Stimulated activated CD4-positive, alpha-beta T cell treated with anti-CD3 and anti-CD28 coated beads, Interleukin-15, amount 100 ng/mL, for 1 hour (primary cell): ENCODE measurements around the gene ELF2.
"Not testable (repeated sequence)": the region's sequence is repeated elsewhere in the genome, so short reads cannot be mapped to it uniquely, and the experiment has no call there.

ENCODE experiments used
- DNase-seq, 2 donors: peaks; one replicate each; pipeline ENCODE4 v3.0.0-alpha.2; 2020; ENCODE audit warnings: low read depth in 1 of 2, low spot score in 1 of 2

ELF2 gene

DNA sequence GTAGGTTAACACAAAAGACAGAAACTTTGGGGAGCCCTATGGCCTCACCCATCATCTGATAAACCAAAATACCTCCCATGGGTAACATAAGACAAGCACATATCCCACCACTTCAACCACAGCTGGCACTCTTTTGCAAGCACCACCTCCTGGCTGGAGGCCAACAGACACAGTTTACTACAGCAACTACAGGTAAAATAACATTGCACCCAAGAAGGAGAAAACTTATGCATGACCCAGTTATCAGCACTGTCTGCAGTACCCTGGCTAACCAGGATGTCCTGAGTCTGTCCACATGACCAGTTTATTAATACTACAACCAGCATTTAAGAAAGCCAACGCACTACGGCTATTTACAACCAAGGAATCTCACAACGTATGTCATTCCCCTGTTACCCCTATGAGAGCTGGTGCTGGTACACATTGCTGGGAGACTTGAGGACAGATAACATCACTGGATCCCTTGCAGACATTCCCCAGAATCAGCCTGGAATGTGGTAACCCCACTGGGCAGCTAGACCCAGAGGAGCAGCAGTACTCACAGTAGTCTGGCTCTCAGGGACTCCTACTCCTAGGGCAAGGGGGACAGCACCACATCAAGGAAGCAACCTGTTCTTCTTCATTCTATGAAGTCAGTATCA is 32.0 kb downstream of the ELF2 start:
- DNase-seq: no peak

DNA sequence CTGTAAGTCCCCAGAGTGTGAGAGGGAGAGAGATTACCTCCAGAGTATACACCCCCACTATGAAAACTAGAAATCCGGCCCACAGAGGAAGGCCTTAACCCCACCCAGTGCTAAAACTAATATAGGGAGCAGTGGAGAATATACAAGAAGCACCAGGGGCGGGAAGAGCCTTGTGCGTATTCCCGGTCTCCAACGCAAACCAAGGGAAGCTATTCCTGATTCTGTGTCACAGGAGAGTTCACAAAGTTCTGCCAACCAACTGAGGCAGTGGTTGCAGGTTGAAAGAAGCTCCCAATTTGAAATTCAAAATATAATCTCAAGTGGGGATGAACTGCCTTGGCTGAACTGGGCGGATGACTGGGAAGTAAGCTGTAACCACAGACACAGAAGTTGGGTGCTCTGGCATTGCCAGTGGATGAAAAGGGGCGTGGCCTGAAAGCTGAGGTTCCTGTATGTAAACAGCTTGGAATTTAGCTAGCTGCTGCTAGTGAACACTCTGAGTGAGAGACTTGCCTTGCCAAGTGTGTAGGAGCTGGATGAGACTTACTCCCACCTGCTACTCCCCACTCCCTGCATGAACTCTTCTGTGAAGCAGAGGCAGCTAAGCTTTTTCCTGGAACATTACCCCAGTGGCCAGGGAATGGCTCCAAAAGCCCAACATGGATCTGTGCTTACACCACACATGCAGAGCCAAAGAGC is 32.7 kb downstream of the ELF2 start:
- no peak for DNase-seq

DNA sequence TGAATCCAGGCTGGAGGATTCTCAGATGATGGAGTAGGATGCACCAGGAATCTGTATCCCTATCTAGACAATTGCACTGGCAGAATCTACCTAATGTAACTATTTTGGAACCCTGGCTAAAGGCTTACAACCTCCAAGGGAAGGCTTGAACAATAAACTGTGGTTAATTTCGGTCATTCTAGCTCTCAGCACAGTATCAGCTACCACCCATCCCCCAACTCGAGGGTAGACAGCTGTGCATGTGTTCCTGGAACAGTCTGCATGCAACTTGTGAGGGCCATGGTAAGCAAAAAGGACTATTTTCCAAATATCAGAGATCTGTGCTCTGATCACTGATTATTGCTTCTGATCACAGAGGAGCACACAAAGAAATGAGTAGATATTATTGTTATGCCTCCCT is 34.0 kb downstream of the ELF2 start:
- DNase-seq: no peak

DNA sequence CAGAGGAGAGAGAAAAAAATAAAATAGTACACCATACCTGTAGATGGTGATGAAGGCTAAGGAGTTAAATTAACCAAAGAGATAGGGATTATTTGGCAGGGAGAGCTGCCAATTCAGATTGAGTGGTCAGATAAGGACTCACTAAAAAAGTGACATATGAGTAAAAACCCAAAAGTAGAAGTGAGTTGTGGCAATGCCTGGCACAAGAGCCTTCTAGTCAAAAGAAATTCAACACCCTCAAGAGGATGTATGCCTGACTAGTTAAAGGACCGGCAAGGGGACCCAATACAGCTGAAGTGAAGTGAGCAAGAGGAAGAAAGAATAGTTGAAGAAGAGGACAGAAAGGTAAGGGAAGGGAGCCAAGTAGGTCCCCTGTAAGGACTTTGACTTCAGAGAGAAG is 34.9 kb downstream of the ELF2 start:
- DNase-seq: no peak

DNA sequence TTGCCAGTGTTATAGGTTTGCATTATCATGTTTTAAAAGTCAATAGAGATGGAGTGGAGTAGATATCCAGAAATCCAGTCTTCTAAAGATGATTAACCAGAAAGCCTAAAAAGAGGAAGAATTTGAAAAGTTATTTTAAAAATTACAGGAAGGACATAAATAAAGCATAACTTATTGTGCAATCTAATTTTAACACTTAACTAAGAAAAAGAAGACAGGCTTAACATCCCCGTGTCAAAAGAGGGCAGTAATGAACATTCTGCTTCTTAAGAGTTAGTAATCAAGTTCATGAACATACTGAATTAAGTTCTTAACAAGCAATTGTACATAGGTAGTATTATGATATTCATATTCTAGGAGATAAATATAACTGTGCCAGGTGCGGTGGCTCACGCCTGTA is 39.3 kb downstream of the ELF2 start:
- DNase-seq: no peak

DNA sequence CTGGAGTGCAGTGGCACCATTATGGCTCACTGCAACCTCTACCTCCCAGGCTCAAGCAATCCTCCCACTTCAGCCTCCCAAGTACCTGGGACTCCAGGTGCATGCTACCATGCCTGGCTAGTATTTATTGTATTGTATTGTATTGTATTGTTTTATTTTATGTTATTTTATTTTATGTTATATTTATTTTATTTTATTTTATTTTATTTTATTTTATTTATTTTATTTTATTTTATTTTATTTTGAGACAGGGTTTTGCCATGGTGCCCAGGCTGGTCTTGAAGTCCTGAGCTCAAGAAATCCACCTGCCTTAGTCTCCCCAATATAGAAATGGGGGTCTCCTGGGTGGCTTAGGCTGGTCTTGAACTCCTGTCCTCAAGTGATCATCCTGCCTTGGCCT is 42.6 kb downstream of the ELF2 start:
- DNase-seq: no peak

DNA sequence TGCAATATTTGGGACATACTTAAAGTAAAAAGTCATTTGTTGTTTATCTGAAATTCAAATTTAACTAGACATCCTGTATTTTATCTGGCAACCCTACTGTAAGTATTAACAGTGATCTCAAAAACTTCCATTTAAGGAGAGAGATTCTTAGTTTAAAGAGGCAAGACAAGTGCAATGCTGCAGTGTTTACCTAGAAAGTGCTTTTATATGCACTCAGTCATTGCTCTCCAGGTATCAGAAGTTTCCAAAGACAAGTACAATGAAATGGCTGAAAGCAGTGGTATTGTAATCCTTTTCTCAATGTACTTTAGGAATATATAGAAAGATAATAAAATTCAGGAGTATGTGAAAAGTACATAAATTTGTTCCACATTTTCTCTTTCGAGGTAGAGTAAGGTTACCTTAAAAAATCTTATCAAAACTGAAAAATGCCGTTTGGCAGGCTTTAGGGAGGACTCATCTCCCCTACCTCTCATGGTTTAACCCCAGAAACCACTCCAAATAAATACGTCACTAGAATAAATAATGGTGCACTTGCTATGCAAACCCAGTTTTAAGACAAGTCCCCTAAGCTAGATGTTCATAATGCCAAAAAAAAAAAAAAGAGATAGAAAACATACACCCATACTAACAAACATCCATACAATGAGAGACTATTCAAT is 45.7 kb downstream of the ELF2 start:
- DNase-seq: no peak

DNA sequence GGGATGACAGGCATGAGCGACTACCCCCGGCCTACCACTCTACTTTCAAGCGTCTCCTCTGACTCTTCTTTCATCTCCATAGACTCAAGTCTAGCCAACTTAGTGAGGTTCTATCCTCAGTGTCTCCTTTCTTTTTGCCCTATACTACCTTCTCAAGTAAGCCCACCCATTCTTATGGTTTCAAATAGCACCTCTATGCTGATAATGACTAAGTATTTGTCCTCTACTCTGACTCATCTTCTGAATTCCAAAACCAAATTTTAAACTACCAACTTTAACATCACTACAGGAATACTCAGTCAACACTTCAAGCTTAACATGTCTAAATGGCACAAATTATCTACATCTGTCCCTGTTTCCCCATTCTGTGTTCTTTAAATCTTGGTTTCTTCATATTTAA is 47.8 kb downstream of the ELF2 start:
- no peak for DNase-seq

DNA sequence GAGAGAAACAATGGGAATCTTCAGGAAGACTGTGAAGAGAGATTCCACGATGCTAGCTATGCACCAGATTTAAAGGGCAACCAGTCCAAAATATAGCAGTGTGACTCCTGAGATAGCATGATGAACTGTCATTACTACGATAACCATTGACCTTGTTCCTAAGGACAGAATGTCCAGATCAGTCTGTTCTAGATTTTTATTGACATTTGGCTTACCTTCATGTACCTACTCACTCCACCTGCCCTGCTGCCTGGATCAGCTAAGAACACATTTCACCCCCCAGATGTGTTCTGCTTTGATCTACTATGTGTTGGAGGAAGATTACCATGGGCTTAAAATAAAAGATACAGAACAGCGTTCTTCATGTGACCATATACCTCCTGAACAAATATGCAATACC is 50.1 kb downstream of the ELF2 start:
- no peak for DNase-seq

DNA sequence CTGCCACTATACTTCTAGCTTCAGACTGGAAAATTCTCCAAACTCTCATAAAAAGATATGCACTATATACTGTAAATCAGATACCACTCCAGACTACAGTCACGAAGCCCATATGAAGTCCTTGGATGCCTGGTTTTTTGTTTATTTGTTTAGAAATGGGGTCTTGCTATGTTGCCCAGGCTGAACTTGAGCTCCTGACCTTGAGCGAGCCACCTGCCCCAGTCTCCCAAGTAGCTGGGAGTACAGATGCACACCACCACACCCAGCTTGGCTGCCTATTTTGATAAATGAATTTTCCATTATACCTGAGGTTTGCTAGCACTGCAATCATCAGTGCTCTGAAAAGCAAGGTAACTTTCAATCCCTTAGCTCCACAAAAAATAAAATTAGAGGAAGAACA is 53.1 kb downstream of the ELF2 start:
- DNase-seq: no peak

DNA sequence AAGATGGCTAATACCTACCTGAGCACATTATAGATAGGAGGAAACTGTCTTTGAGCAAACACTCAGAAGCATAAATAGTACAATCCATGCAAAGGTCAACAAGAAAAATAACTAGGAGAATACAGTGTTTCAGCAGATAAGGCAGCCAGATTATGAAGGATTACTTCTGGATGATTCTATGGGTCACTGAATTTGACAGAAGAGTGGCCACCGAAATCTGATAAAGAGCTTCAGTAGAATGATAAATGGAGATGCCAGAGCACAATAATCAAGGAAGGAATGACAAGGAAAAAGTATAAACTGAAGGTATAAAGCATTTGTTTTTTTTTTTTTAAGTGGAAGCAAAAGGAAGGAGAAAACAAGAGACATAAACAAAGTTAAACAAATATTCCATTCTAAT is 58.7 kb downstream of the ELF2 start:
- DNase-seq: no peak

DNA sequence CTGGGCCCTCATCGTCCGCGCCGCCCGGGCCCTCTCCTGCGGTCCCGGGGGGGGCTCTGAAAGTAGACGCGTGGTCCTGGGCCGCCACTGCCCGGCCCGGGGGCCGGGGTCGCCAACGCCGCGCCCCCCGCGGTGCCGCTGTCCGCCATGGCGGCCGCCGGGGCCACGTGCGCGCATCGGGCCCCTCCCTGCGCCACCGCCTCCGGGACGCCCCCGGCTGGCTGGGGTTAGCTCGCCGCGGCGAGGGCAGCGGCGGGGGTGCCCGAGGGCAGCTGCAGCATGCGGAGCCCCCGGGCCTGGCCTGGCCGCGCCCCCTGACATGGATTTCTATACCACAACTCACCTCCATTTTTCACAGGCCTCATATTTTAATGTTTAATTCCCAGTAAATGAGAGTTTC is 61.8 kb downstream of the ELF2 start:
- DNase-seq: no peak

DNA sequence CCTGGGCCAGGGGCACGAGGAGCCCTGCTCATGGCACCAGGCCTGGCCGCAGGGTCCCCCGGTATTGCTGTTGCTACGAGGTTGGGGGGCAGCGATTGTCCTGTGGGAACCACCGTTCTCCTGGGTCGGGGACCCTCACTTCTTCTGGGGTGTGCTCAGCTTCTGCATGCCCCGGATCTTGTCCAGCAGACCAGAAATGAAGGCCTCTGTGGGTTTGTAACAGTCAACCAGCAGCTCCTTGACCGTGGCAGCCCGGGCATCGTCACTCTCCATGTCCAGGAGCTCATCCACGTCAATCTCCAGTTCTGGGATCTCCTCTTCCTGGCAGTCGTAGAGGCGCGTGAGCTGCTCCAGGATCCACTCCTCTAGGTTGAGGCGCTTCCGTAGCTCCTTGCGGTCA is 62.2 kb downstream of the ELF2 start:
- not testable (repeated sequence) for DNase-seq

DNA sequence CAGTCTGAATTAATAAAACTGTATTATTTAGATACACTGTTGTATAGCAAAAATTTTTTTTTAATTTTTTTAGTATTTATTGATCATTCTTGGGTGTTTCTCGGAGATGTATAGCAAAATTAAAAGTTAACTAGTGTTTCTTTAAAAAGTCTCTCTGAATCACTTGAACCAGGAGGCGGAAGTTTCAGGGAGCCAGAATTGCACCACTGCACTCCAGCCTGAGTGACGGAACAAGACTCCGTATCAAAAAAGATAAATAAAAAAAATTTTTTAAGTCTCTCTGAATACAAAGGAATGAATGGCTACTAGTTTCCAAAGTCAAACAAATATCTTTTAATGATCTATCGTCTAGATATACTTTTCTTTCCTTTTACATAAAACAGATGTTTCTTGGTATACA is 64.4 kb downstream of the ELF2 start:
- DNase-seq: no peak

DNA sequence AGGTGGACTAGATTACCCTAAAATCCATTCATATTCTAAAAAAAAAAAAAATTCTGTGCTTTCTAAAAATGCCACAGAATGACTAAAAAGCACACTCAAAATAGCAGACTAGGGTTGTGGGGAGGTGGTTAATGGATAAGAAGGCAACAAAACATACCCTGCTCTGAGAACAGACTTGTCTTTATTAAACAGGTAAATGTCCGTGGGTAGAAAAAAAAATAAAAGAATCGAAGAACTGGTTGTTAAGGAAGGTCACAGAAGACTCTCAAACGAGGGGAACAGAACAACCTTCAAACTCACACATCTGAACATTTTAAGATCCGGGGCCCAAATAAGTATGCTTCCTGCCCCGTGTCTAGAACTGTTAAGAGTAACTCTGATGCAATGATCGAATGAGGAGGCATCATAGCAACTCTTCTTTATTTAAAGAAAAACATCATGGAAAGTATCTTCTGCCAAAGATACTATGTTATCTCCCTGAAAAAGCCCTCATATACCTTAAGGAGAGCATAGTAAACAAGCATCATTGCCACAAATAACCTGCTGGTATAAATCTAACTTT is 68.4 kb downstream of the ELF2 start:
- no peak for DNase-seq

DNA sequence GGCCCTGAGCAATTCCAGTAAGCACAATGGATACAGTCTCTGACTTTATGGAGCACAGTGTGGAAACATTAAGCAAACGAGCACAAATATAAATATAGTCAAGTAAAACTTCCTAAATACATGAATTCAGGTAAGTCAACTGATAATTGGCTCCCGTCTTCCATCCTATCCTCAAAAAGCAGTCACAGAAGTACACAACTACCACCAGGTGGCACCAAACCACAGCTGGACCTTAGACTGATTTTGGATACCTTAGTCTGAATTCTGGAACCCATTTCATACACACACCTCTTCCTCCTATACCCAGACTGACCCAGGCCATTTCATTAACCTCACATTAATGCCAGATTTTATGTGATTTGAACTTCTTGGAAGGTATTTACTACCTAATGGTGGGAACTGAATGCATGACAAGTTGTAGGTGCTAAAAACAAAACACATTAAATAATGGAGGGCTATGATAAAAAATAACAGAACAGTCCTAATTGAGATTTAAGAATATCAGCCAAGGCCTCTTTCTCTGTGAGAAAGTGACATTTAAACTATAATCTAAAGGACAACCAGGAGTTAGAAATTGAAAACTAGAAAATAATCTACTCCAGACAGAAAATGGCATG is 77.5 kb downstream of the ELF2 start:
- peak; percentile 38 to 56 for DNase-seq

DNA sequence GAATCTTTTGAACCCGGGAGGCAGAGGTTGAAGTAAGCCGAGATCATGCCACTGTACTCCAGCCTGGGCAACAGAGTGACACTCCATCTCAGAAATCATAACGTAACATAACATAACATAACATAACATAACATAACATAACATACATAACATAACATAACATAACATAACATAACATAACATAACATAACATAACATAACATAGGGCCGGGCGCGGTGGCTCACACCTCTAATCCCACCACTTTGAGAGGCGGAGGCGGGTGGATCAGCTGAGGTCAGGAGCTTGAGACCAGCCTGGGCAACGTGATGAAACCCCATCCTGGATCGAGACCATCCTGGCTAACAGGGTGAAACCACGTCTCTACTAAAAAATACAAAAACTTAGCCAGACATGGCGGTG is 84.7 kb downstream of the ELF2 start:
- no peak for DNase-seq

DNA sequence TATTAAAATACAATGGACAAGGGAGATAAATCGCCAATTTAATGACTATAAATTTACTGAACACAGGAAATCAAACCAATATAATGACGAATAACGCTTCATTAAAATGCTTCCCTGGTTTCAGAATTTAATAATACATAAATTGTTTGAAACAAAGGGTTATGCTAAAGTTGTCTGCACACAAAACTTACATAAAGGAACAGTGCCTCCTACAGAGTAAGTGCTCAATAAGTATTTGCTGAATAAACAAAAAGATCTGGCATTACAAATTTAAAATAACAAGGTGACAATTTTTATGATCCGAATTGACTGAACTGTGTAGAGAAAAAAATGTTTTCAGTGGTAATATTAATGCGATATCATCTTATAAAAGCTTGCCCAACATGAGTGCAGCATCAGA is 91.9 kb downstream of the ELF2 start:
- no peak for DNase-seq

DNA sequence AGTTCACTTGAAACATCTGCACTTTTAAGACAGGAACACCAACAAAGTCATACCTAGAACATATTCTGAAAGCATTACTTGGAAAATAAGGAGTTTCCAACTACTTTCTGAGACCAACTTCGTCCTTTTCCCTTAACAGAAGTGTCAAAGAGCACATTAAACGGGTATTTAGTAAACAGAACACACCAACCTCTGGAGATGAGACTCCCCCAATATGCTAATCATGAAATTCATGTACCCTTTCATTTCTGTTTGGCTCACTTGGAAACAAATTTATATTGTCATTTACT is 92.3 kb downstream of the ELF2 start:
- no peak for DNase-seq

DNA sequence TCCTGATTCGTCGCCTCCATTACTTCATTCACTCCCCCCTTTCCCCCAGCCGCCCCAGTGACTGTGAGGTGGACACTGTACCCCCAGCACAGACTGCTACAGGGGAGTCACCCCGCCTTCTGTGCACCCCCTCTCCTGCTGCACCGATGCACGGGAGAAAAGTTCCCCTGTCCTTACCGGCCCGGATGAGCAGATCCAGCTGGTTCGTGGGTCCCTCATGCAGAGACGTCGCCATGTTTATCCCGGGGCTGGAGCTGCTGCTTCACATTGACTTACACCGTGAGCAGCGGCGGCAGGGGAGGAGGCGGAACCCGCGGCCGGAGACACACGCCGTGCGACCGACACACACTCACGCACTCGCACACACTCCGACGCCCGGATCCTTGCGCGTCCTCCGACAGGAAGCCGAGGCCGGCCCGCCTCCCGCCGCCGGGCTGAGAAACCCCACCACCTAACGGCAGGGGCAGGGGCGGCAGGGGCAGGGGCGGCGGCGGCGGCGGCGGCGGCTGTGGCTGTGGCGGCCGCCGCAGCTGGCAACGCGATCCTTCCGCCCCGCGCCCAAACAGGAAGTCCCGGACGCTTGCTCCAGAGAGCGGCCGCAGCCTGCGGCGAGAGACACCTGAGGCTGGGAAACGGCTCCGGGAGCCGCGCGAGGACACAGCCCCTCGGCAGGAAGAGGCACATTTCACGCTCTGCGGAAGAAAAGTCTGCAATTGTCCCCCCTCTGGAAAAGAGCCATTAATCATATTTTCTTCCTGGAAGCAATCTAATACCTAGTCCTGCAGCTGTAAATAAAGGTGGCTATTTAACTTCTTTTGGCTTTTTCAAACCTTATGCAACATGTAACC is 92.8 kb downstream of the ELF2 start:
- peak; percentile 60 to 78 for DNase-seq

DNA sequence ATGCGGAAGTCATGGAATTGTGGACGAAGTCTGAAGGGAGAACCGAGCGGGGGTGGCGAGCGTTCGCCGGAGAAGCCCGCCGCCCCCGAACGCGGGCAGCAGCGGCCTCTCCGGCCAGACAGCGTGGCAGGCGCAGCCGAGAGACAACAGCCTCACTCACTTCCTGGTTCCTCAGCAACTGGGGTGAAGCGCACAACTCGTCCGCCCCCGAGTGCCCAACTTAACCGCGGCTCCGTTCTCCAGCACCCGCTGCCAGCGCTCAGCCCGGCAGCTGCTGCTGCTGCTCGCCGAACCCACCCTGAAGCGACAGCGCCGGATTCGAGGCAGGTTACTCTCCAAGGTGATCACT is 93.4 kb downstream of the ELF2 start:
- DNase-seq: peak; percentile 35 to 40
